Measurements from ENCODE around the gene ALDH5A1.

Gene ALDH5A1

GRCh38 chr6:24569811-24570210, 75.0 kb downstream of the ALDH5A1 start:
- Histone ChIP-seq H3K36me3 (ENCODE audit: low read length) (no peaks in the 10 kb centered on the region), H3K9me2 (replicated peaks; ENCODE audit: insufficient read depth, low read length) (no peaks in the 10 kb centered on the region), H3K79me2 (ENCODE audit: insufficient read depth, low read length) (no peaks in the 10 kb centered on the region), H3K27me3 (ENCODE audit: low read length) (no peaks in the 10 kb centered on the region), H3K4me2 (ENCODE audit: low read depth, low read length, poor library complexity, severe bottlenecking) (no peak overlapping the region), H3K27ac (ENCODE audit: low read depth, low read length) (no peak overlapping the region), H4K20me1 (ENCODE audit: low read depth, low read length) (no peaks in the 10 kb centered on the region), H3K4me3 (ENCODE audit: insufficient read depth, low read length, poor library complexity, severe bottlenecking) (no peak overlapping the region), H3K9me3 (ENCODE audit: insufficient read depth, low read length) (no peaks in the 10 kb centered on the region), H3K9ac (ENCODE audit: low read length) (no peak overlapping the region), H2AFZ (ENCODE audit: low read depth, low read length, severe bottlenecking) (no peak overlapping the region), H3F3A (ENCODE audit: insufficient read depth) (no peaks in the 10 kb centered on the region)
- TF ChIP-seq EZH2phosphoT487 (conservative IDR thresholded peaks at IDR 0.05; ENCODE audit: low read length), result no peak
- no peak for TF ChIP-seq CTCF (IDR thresholded peaks at IDR 0.05; ENCODE audit: insufficient read depth, low read length, poor library complexity, severe bottlenecking)

- no peaks in the 10 kb centered on the region for H3F3A ChIP-seq (ENCODE audit: insufficient read depth)
- H3K36me3 ChIP-seq (ENCODE audit: low read length), result no peaks in the 10 kb centered on the region
- no peaks in the 10 kb centered on the region for H4K20me1 ChIP-seq (ENCODE audit: low read depth, low read length)
- H2AFZ ChIP-seq (ENCODE audit: low read depth, low read length, severe bottlenecking), result no peak overlapping the region
- H3K79me2 ChIP-seq (ENCODE audit: insufficient read depth, low read length), result no peaks in the 10 kb centered on the region
- TF ChIP-seq CTCF (IDR thresholded peaks at IDR 0.05; ENCODE audit: insufficient read depth, low read length, poor library complexity, severe bottlenecking), result no peak
- no peak for TF ChIP-seq EZH2phosphoT487 (conservative IDR thresholded peaks at IDR 0.05; ENCODE audit: low read length)
- no peak overlapping the region for H3K27ac ChIP-seq (ENCODE audit: low read depth, low read length)
- no peak overlapping the region for H3K9ac ChIP-seq (ENCODE audit: low read length)
- no peaks in the 10 kb centered on the region for H3K9me2 ChIP-seq (replicated peaks; ENCODE audit: insufficient read depth, low read length)
- no peak overlapping the region for H3K4me3 ChIP-seq (ENCODE audit: insufficient read depth, low read length, poor library complexity, severe bottlenecking)
- H3K4me2 ChIP-seq (ENCODE audit: low read depth, low read length, poor library complexity, severe bottlenecking), result no peak overlapping the region
- H3K9me3 ChIP-seq (ENCODE audit: insufficient read depth, low read length), result no peaks in the 10 kb centered on the region
- H3K27me3 ChIP-seq (ENCODE audit: low read length), result no peaks in the 10 kb centered on the region
Observed at GRCh38 chr6:24571361-24571760, 76.6 kb downstream of the ALDH5A1 start.

- Histone ChIP-seq H3K4me3 (ENCODE audit: insufficient read depth, low read length, poor library complexity, severe bottlenecking) (no peak overlapping the region), H3K4me2 (ENCODE audit: low read depth, low read length, poor library complexity, severe bottlenecking) (peak overlapping the region; percentile 18), H2AFZ (ENCODE audit: low read depth, low read length, severe bottlenecking) (peak overlapping the region; percentile 77), H3K27me3 (ENCODE audit: low read length) (no peaks in the 10 kb centered on the region), H3K79me2 (ENCODE audit: insufficient read depth, low read length) (no peaks in the 10 kb centered on the region), H4K20me1 (ENCODE audit: low read depth, low read length) (no peaks in the 10 kb centered on the region), H3K36me3 (ENCODE audit: low read length) (no peaks in the 10 kb centered on the region), H3K27ac (ENCODE audit: low read depth, low read length) (no peak overlapping the region), H3F3A (ENCODE audit: insufficient read depth) (no peaks in the 10 kb centered on the region), H3K9me2 (replicated peaks; ENCODE audit: insufficient read depth, low read length) (no peaks in the 10 kb centered on the region), H3K9ac (ENCODE audit: low read length) (0 out of 2 replicates have a peak overlapping the region, but pooled peaks have one; percentile 10), H3K9me3 (ENCODE audit: insufficient read depth, low read length) (no peaks in the 10 kb centered on the region)
- TF ChIP-seq EZH2phosphoT487 (conservative IDR thresholded peaks at IDR 0.05; ENCODE audit: low read length), result no peak
Observed at GRCh38 chr6:24574809-24575208, 80.0 kb downstream of the ALDH5A1 start.

GRCh38 chr6:24576447-24576846, 81.7 kb downstream of the ALDH5A1 start:
- H4K20me1 ChIP-seq (ENCODE audit: low read depth, low read length), result no peaks in the 10 kb centered on the region
- H3K4me2 ChIP-seq (ENCODE audit: low read depth, low read length, poor library complexity, severe bottlenecking), result no peak overlapping the region
- H3K27ac ChIP-seq (ENCODE audit: low read depth, low read length), result no peak overlapping the region
- no peaks in the 10 kb centered on the region for H3K36me3 ChIP-seq (ENCODE audit: low read length)
- no peak overlapping the region for H3K4me3 ChIP-seq (ENCODE audit: insufficient read depth, low read length, poor library complexity, severe bottlenecking)
- no peak overlapping the region for H2AFZ ChIP-seq (ENCODE audit: low read depth, low read length, severe bottlenecking)
- no peaks in the 10 kb centered on the region for H3K9me3 ChIP-seq (ENCODE audit: insufficient read depth, low read length)
- no peaks in the 10 kb centered on the region for H3K79me2 ChIP-seq (ENCODE audit: insufficient read depth, low read length)
- H3F3A ChIP-seq (ENCODE audit: insufficient read depth), result no peaks in the 10 kb centered on the region
- no peak for TF ChIP-seq EZH2phosphoT487 (conservative IDR thresholded peaks at IDR 0.05; ENCODE audit: low read length)
- no peak for TF ChIP-seq CTCF (IDR thresholded peaks at IDR 0.05; ENCODE audit: insufficient read depth, low read length, poor library complexity, severe bottlenecking)
- no peak overlapping the region for H3K9ac ChIP-seq (ENCODE audit: low read length)
- no peaks in the 10 kb centered on the region for H3K27me3 ChIP-seq (ENCODE audit: low read length)
- no peaks in the 10 kb centered on the region for H3K9me2 ChIP-seq (replicated peaks; ENCODE audit: insufficient read depth, low read length)
